Caco-2 (cell line): Measurements from ENCODE around the gene SMTNL1. TPM values are rescaled to one million over a fixed set of nuclear protein-coding genes. Genes with fewer than 3 reads are reported as not detected.
A peak's percentile ranks its signal among the peaks of the same experiment; 100 is the strongest.

ENCODE experiments used
- BruUV-seq: library from RNA; stranded (reverse); fragments of 400-500 nt; replicated peaks from 2 replicates; lab custom pipeline; 2021; lab: Mats Ljungman, UMichigan
- CTCF ChIA-PET: fragments of 300-600 bp; sonication (Branson Sonifier 250); formaldehyde crosslinking; loops from one replicate; lab custom pipeline; 2022; ENCODE audit warnings: antibody characterized with exemption; lab: Charles Lee
- POLR2A ChIA-PET: fragments of 300-600 bp; sonication (Branson Sonifier 250); formaldehyde crosslinking; loops from one replicate; lab custom pipeline; 2022; ENCODE audit warnings: antibody characterized with exemption; lab: Charles Lee
- DNase-seq, 2 experiments: peaks; one replicate each; pipeline versions ENCODE4 v3.0.0 to v3.0.0-alpha.2; 2020 to 2022
- H3K27me3 ChIP-seq: replicated peaks from 2 replicates; pipeline ENCODE4 v1.6.0; 2011; ENCODE audit warnings: low read length; ENCODE audit not compliant: control insufficient read depth, insufficient read depth
- H3K36me3 ChIP-seq: 2 replicates; pipeline ENCODE4 v1.5.1; 2011; ENCODE audit warnings: low read length; ENCODE audit not compliant: control insufficient read depth, insufficient read depth
- H3K4me1 ChIP-seq: fragments of 250-450 bp; sonication (Bioruptor Pico); 2 replicates; pipeline ENCODE4 v1.5.1; 2020; ENCODE audit warnings: mild to moderate bottlenecking
- H3K4me3 ChIP-seq: 2 replicates; pipeline ENCODE4 v1.5.1; 2011; ENCODE audit warnings: low read depth, mild to moderate bottlenecking, control low read depth, low read length
- H3K9me3 ChIP-seq: fragments of 250-450 bp; sonication (Bioruptor Pico); 2 replicates; pipeline ENCODE4 v1.5.1; 2020; ENCODE audit warnings: mild to moderate bottlenecking, moderate library complexity
- H3K27ac Mint-ChIP-seq: one replicate; pipeline ENCODE4 v1.8.0; 2022; ENCODE audit warnings: mixed read lengths; ENCODE audit not compliant: unreplicated experiment
- H3K27me3 Mint-ChIP-seq: one replicate; pipeline ENCODE4 v1.8.0; 2022; ENCODE audit warnings: mixed read lengths; ENCODE audit not compliant: insufficient read depth, unreplicated experiment
- H3K36me3 Mint-ChIP-seq: one replicate; pipeline ENCODE4 v1.8.0; 2022; ENCODE audit warnings: mild to moderate bottlenecking, mixed read lengths; ENCODE audit not compliant: insufficient read depth, unreplicated experiment
- H3K4me1 Mint-ChIP-seq: one replicate; pipeline ENCODE4 v1.8.0; 2022; ENCODE audit warnings: low read depth, mixed read lengths; ENCODE audit not compliant: unreplicated experiment
- H3K4me3 Mint-ChIP-seq: one replicate; pipeline ENCODE4 v1.8.0; 2022; ENCODE audit warnings: mild to moderate bottlenecking, moderate library complexity, mixed read lengths; ENCODE audit not compliant: unreplicated experiment
- H3K9me3 Mint-ChIP-seq: one replicate; pipeline ENCODE4 v1.8.0; 2022; ENCODE audit warnings: mixed read lengths; ENCODE audit not compliant: unreplicated experiment
- CTCF ChIP-seq, 2 experiments: fragments of 200-600 bp in 1 of 2; IDR thresholded peaks; 1 replicate in 1 of 2; 2 replicates in 1 of 2; pipeline versions ENCODE4 v1.5.1 to v1.8.0; 2011 to 2022; ENCODE audit warnings: antibody characterized with exemption in 1 of 2, control low read depth in 1 of 2, inconsistent platforms in 1 of 2, low read depth in 1 of 2, low read length in 1 of 2, mild to moderate bottlenecking in 1 of 2, moderate library complexity in 1 of 2; ENCODE audit not compliant: insufficient read depth in 1 of 2, severe bottlenecking in 1 of 2, unreplicated experiment in 1 of 2
- intact Hi-C: fragments of 100-400 bp; cut with micrococcal nuclease; formaldehyde crosslinking; loops from one replicate; pipeline ENCODE4 v1.10.0; 2022; ENCODE audit not compliant: unreplicated experiment
- total RNA-seq: library from RNA; stranded (reverse); gene quantifications from 2 replicates; pipeline ENCODE4 v1.2.3, GENCODE V29; 2022

Gene SMTNL1
- total RNA-seq, 1 experiment from 2014 or later, result 0.18 TPM

DNA sequence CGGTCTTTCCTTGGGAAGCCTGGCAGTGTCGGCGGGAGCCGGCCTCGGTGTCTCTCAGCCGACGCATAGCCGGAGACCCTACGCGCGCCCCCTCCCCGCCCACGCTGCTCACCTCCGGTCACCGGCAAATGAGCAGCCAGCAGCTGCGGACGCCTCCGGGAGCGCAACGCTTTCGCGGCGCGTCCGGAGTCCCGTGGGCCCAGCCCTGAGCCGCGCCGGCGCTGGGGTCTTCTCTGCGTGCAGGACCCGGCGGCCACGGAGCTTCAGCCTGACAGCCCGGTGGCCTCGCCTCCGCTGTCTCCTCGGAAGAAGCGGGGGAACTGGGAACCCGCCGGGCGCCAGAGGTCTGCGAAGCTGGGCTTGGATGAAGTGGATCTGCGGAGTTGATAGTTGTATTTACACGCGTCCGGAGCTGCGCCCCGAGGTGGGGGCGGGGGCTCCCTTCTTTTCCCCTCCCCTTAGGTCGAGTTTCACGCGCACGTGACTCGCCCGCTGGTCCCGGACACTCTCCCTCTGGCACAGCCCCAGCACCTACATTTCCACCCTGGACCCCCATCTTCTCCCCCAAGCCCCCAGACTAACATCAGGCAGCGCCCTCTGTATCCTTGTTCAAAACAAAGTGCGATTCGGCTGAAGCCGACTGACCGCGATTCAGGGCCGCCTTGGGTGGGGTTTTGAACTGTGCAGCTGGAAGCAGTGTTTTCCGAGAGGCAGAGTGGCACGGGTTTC lies 21.9 kb upstream of the SMTNL1 start, which contains the start of gene SLC43A1:
Gene SLC43A1 (minus strand): TSS at position 371 of the 729 bp plus-strand sequence. CDS start 1,591 bp downstream, outside the sequence.
- peaks cover 8% of the 10 kb centered on the region for H3K4me1 ChIP-seq
- DNase-seq, result peak; percentile 66 to 75
- H3K36me3 ChIP-seq, result no peaks in the 10 kb centered on the region
- Mint-ChIP-seq H3K36me3 (peaks cover 5% of the 10 kb centered on the region), H3K4me3 (peak within 1 kb of the TSS; percentile 91), H3K27ac (peak within 1 kb of the TSS; percentile 82), H3K4me1 (no peaks in the 10 kb centered on the region), H3K9me3 (no peaks in the 10 kb centered on the region), H3K27me3 (no peaks in the 10 kb centered on the region)
- peak within 1 kb of the TSS; percentile 79 for H3K4me3 ChIP-seq
- TF ChIP-seq CTCF (IDR thresholded peaks at IDR 0.05; ENCODE audit: insufficient read depth in 1 of 2, low read depth in 1 of 2, low read length in 1 of 2, severe bottlenecking in 1 of 2, unreplicated experiment in 1 of 2), result no peak
- no peaks in the 10 kb centered on the region for H3K9me3 ChIP-seq
- ChIA-PET POLR2A (interaction anchor here (0.6 to 1.6 kb wide), 3 partner anchors 18 to 197 kb away, joined by 3 to 7 read pairs (median 5); partner anchors contain the start of genes MED19 and TMX2), CTCF (interaction anchor here (0.6 to 4.7 kb wide), 7 partner anchors 11 to 324 kb away, joined by 3 to 34 read pairs (median 6); no protein-coding TSS in a partner anchor)
- intact Hi-C loops, result loop anchor here (1.0 kb wide), 3 partner anchors 12 to 22 kb away; no protein-coding TSS in a partner anchor
- no TSS peak for BruUV-seq
- H3K27me3 ChIP-seq, result no peaks in the 10 kb centered on the region

GRCh38 chr11:57516061-57516443 lies 21.3 kb upstream of the SMTNL1 start:
- H3K4me3 Mint-ChIP-seq, result peak overlapping the region; percentile 91
- H3K4me1 ChIP-seq, result peaks cover 8% of the 10 kb centered on the region
- POLR2A ChIA-PET, result interaction anchor here (0.6 to 1.6 kb wide), 3 partner anchors 18 to 196 kb away, joined by 3 to 7 read pairs (median 5); partner anchors contain the start of genes MED19 and TMX2
- CTCF ChIA-PET, result interaction anchor here (0.7 to 4.7 kb wide), 7 partner anchors 10 to 124 kb away, joined by 3 to 34 read pairs (median 6); no protein-coding TSS in a partner anchor
- H3K4me3 ChIP-seq, result peak overlapping the region; percentile 79
- no peaks in the 10 kb centered on the region for H3K27me3 Mint-ChIP-seq
- H3K9me3 ChIP-seq, result no peaks in the 10 kb centered on the region
- BruUV-seq, result TSS peak; percentile 96
- H3K36me3 ChIP-seq, result no peaks in the 10 kb centered on the region
- intact Hi-C loops, result no loop called here
- no peak for DNase-seq
- no peaks in the 10 kb centered on the region for H3K4me1 Mint-ChIP-seq
- H3K27ac Mint-ChIP-seq, result peak overlapping the region; percentile 82
- no peaks in the 10 kb centered on the region for H3K9me3 Mint-ChIP-seq
- H3K36me3 Mint-ChIP-seq, result peaks cover 5% of the 10 kb centered on the region
- no peaks in the 10 kb centered on the region for H3K27me3 ChIP-seq
- TF ChIP-seq CTCF (IDR thresholded peaks at IDR 0.05; ENCODE audit: insufficient read depth in 1 of 2, low read depth in 1 of 2, low read length in 1 of 2, severe bottlenecking in 1 of 2, unreplicated experiment in 1 of 2), result no peak

- Histone ChIP-seq H3K4me3 (no peak overlapping the region), H3K4me1 (peaks cover 3% of the 10 kb centered on the region; the same call in 1 of the 2 replicates), H3K36me3 (no peaks in the 10 kb centered on the region), H3K9me3 (no peaks in the 10 kb centered on the region), H3K27me3 (no peaks in the 10 kb centered on the region)
- intact Hi-C loops, result no loop called here
- Mint-ChIP-seq H3K27ac (no peak overlapping the region), H3K4me3 (no peak overlapping the region), H3K27me3 (no peaks in the 10 kb centered on the region), H3K4me1 (no peaks in the 10 kb centered on the region), H3K36me3 (no peaks in the 10 kb centered on the region), H3K9me3 (no peaks in the 10 kb centered on the region)
- ChIA-PET CTCF (interaction anchor here (2.2 kb wide), 1 partner anchor 28 kb away, joined by 8 read pairs; no protein-coding TSS in a partner anchor), POLR2A (no interaction called here)
- DNase-seq, result no peak
- no TSS peak for BruUV-seq
- no peak for TF ChIP-seq CTCF (IDR thresholded peaks at IDR 0.05; ENCODE audit: insufficient read depth in 1 of 2, low read depth in 1 of 2, low read length in 1 of 2, severe bottlenecking in 1 of 2, unreplicated experiment in 1 of 2)
Observed at GRCh38 chr11:57521116-57521515, 16.3 kb upstream of the SMTNL1 start.
